Stimulated activated CD4-positive, alpha-beta T cell treated with anti-CD3 and anti-CD28 coated beads, Interleukin-4, amount 100 ng/mL, for 4 hours (primary cell): ENCODE measurements around the gene ZNF524.

ENCODE experiments used
- DNase-seq, 2 experiments: peaks; one replicate each; pipeline ENCODE4 v3.0.0-alpha.2; 2020

The ZNF524 gene

GRCh38 chr19:55603115-55603514 lies 3.0 kb downstream of the ZNF524 start:
- DNase-seq: no peak

GRCh38 chr19:55603581-55604292 lies 3.6 kb downstream of the ZNF524 start:
- DNase-seq: no peak

- DNase-seq: peak; percentile 99
Measured at GRCh38 chr19:55605207-55605636, 5.1 kb downstream of the ZNF524 start.

GRCh38 chr19:55605637-55606470 lies 5.8 kb downstream of the ZNF524 start, which contains the start of gene ZNF865:
ZNF865 (plus strand) TSS chr19:55605647; CDS start chr19:55613619, 7,972 bp downstream.
- peak; percentile 62 to 63 for DNase-seq

- no peak for DNase-seq
Measured at GRCh38 chr19:55606471-55606787, 6.3 kb downstream of the ZNF524 start.

- DNase-seq: no peak
Measured at GRCh38 chr19:55606817-55607216, 6.7 kb downstream of the ZNF524 start.

GRCh38 chr19:55609326-55609725 lies 9.2 kb downstream of the ZNF524 start:
- no peak for DNase-seq

- no peak for DNase-seq
Measured at GRCh38 chr19:55611300-55611982, 11.4 kb downstream of the ZNF524 start.

GRCh38 chr19:55611983-55612645 lies 12.0 kb downstream of the ZNF524 start:
- DNase-seq: no peak

GRCh38 chr19:55613396-55613795 lies 13.3 kb downstream of the ZNF524 start:
- no peak for DNase-seq

- DNase-seq: no peak
Measured at GRCh38 chr19:55613930-55614710, 14.0 kb downstream of the ZNF524 start.

GRCh38 chr19:55614711-55615542 lies 14.8 kb downstream of the ZNF524 start:
- DNase-seq: no peak

GRCh38 chr19:55615543-55616394 lies 15.7 kb downstream of the ZNF524 start:
- no peak for DNase-seq

GRCh38 chr19:55616395-55616875 lies 16.3 kb downstream of the ZNF524 start:
- DNase-seq: no peak

- DNase-seq: no peak
Measured at GRCh38 chr19:55617426-55617825, 17.3 kb downstream of the ZNF524 start.

- no peak for DNase-seq
Measured at GRCh38 chr19:55618426-55618825, 18.3 kb downstream of the ZNF524 start.

- DNase-seq: no peak
Measured at GRCh38 chr19:55619286-55619685, 19.2 kb downstream of the ZNF524 start.

GRCh38 chr19:55620410-55621204 lies 20.5 kb downstream of the ZNF524 start:
- DNase-seq: peak in 1 of 2 experiments; percentile 36

- no peak for DNase-seq
Measured at GRCh38 chr19:55621205-55621672, 21.2 kb downstream of the ZNF524 start.
